HUES6 (cell line): ENCODE data around the gene BCL11A.

ENCODE experiments used
- H3K27ac ChIP-seq: 2 replicates; pipeline ENCODE4 v1.7.0; 2013; ENCODE audit warnings: low read depth, mild to moderate bottlenecking, low read length, inconsistent platforms
- H3K27me3 ChIP-seq: 2 replicates; pipeline ENCODE4 v1.6.1; 2013; ENCODE audit warnings: low read length; ENCODE audit not compliant: control insufficient read depth, insufficient read depth
- H3K36me3 ChIP-seq: 2 replicates; pipeline ENCODE4 v1.6.1; 2013; ENCODE audit warnings: low read length; ENCODE audit not compliant: control insufficient read depth, insufficient read depth
- H3K4me1 ChIP-seq: 2 replicates; pipeline ENCODE4 v1.6.1; 2013; ENCODE audit warnings: low read length; ENCODE audit not compliant: control insufficient read depth, insufficient read depth
- H3K4me3 ChIP-seq: 2 replicates; pipeline ENCODE4 v1.5.1; 2013; ENCODE audit warnings: low read depth, low read length
- H3K9ac ChIP-seq: one replicate; pipeline ENCODE4 v1.6.1; 2013; ENCODE audit warnings: mild to moderate bottlenecking, low read length
- H3K9me3 ChIP-seq: 2 replicates; pipeline ENCODE4 v1.6.1; 2013; ENCODE audit warnings: low read depth, low read length; ENCODE audit not compliant: control insufficient read depth, insufficient read depth

Gene BCL11A

DNA sequence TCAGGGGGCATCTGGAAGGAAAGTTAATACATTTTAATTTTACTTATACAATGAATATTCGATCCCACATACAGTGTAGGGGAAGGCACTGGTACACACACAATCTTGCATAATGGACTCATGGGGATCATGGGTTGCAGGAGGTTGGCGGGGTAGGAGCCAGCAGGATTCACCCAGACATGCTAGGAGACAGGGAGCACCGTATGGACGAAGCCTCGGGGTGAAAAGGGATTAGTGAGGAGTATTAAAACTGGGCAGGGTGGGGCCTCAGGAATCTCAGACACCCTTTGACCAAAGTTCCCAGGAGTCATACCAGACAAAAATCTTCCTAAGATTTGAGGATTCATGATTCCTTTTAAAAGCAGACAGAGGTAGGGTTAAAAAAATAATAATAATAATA is 140.8 kb downstream of the BCL11A start:
- Histone ChIP-seq H3K9ac (no peak overlapping the region), H3K9me3 (peaks cover 9% of the 10 kb centered on the region), H3K36me3 (no peaks in the 10 kb centered on the region), H3K27me3 (peaks cover 5% of the 10 kb centered on the region; the same call in 1 of the 2 replicates), H3K4me3 (no peak overlapping the region), H3K4me1 (peaks cover 65% of the 10 kb centered on the region), H3K27ac (no peak overlapping the region)

DNA sequence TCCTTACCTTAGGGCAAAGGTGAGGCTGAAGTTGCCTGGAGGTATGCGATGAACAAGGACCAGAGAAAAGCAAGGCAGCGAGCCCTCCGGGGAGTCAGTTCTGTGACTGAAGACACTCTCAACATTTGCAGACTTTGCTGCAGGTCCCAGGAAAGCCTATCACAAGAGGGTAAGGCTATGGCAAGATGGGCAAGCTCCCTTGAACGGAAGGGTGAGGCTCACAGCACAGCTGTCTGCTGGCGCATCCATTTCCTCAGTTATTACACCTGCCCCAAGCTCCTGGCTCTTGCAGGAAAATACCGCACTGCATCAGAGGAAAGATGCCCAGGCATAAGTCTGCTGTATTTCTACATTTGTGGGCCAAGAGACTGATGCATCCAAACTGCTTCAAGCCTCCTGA is 141.4 kb downstream of the BCL11A start:
- H3K4me3 ChIP-seq, result no peak overlapping the region
- peaks cover 5% of the 10 kb centered on the region; the same call in 1 of the 2 replicates for H3K27me3 ChIP-seq
- peaks cover 62% of the 10 kb centered on the region for H3K4me1 ChIP-seq
- no peak overlapping the region for H3K27ac ChIP-seq
- peaks cover 9% of the 10 kb centered on the region for H3K9me3 ChIP-seq
- H3K9ac ChIP-seq, result no peak overlapping the region
- H3K36me3 ChIP-seq, result no peaks in the 10 kb centered on the region

DNA sequence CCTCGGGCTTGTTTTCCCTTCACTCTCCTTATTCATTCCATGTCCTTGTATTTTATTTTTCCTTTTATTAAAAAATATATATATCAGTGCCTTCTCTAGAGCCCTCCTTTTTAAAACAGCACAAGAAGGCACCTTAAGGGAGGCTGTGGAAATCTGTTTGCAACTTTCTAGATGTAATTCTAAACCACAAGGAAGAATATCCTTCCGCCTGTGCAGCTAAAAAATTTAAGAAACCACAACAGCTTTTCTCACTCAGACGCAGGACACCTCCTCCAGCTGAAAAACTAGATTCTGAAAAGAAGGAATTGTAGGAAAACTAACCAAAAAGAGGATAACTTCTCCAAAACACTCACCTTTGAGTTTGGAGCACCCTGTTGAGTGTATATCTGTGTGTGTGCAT is 142.2 kb downstream of the BCL11A start:
- Histone ChIP-seq H3K27me3 (peaks cover 5% of the 10 kb centered on the region; the same call in 1 of the 2 replicates), H3K9ac (no peak overlapping the region), H3K27ac (no peak overlapping the region), H3K36me3 (no peaks in the 10 kb centered on the region), H3K4me1 (peaks cover 57% of the 10 kb centered on the region), H3K9me3 (peaks cover 9% of the 10 kb centered on the region), H3K4me3 (no peak overlapping the region)

DNA sequence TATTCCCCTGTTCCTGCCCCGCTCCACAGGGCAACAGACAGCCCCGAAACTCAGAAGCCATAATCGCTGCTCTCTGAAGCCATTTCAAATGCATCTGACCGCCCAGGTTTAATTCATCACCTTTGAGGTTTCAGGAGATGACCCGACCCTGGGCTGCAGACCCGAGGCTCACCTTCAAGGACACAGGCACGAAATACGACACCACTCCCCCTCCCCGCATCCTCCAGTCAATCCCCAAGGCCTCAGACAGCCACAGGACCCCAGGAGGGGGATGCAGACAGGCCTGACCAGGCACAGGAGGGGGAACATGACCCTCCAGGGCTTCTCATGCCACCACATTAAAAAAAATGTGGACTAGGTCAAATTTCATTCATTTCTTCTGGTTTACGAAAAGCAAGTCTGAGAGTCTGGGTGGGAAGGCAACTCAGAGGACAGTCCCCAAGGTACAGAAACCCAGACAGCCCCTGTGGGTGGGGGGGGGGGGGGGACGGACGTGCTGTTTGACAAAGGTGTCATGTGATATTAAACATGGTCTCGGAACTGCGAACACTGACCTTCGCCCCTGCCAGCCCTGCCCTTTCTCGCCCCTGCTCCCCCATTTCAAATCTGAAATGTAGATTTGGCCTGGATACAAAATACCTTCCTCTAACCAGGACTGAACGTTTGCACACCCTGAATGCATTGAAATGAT is 142.9 kb downstream of the BCL11A start:
- no peaks in the 10 kb centered on the region for H3K36me3 ChIP-seq
- H3K27me3 ChIP-seq, result peaks cover 5% of the 10 kb centered on the region; the same call in 1 of the 2 replicates
- peaks cover 9% of the 10 kb centered on the region for H3K9me3 ChIP-seq
- H3K27ac ChIP-seq, result no peak overlapping the region
- no peak overlapping the region for H3K9ac ChIP-seq
- no peak overlapping the region for H3K4me3 ChIP-seq
- H3K4me1 ChIP-seq, result peaks cover 56% of the 10 kb centered on the region

DNA sequence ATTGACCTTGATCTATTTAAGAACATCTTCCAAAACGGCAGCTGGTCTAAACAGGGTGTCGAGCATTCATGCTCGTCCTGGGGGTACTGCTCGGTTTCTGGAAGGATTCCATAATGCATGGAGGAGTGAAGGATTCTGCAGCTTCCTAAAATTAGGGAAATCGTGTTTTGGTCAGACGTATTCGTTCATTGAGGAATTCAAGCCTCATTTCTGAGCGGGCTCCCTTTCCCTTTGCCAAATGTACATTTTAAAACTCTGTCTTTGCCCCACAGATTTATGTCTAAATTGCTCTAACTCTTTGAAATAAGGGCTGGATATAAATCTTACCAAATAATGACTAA is 144.0 kb downstream of the BCL11A start:
- H3K4me1 ChIP-seq, result peaks cover 55% of the 10 kb centered on the region
- H3K9ac ChIP-seq, result no peak overlapping the region
- no peak overlapping the region for H3K4me3 ChIP-seq
- peaks cover 5% of the 10 kb centered on the region; the same call in 1 of the 2 replicates for H3K27me3 ChIP-seq
- peaks cover 3% of the 10 kb centered on the region for H3K9me3 ChIP-seq
- no peaks in the 10 kb centered on the region for H3K36me3 ChIP-seq
- no peak overlapping the region for H3K27ac ChIP-seq

DNA sequence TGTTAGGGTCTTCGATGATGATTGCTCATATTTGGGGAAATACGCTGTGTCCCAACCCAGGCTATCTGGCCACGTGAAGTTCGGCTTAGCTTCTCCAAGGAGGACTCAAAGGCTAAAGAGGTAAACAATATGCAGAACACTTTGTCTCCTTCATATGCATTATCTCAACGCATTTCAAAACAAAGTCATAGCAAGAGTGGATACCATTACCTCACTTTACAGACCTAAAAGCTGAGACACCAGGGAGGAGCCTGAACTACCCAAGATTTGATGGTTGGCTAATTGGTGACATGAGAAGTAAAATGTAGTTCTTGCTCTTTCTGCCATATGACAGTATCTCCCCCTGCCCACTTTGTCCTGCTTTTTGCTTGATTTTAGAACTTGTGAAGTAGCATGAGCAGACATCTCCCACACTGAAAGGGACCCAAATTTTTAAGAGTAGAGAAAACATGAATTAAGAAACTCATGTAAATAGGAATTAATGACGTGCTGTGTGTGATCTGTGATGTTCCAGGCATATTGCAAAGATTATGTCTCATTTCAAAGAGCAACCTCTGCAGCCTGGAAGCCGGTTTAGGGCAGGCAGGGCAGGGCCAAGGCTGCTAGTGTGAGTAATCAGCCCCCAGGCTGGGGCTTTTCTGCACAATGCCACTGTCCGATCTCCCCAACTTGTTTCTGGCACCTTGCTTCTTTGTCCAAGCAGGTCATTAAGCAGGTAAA is 144.5 kb downstream of the BCL11A start:
- H3K27me3 ChIP-seq, result peaks cover 5% of the 10 kb centered on the region; the same call in 1 of the 2 replicates
- H3K27ac ChIP-seq, result no peak overlapping the region
- no peaks in the 10 kb centered on the region for H3K36me3 ChIP-seq
- no peak overlapping the region for H3K4me3 ChIP-seq
- peaks cover 55% of the 10 kb centered on the region for H3K4me1 ChIP-seq
- H3K9me3 ChIP-seq, result no peaks in the 10 kb centered on the region
- H3K9ac ChIP-seq, result no peak overlapping the region

DNA sequence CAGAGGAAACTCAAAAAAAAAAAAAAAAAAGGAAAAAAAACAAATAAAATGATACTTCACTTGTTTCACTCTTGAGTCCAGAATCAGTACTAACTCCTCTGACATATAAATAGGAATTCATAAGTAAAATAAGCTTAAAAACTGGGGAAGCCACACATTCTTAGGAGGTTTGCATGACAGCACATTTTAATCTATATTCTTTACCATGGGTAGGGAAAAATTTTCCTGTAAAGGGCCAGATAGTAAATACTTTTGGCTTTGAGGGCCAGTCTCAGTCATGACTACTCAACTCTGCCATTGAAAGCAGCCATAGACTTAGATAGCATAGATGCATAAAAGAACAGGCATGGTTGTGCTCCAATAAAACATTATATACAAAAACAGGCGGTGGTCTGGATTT is 145.2 kb downstream of the BCL11A start:
- H3K27me3 ChIP-seq, result peaks cover 5% of the 10 kb centered on the region; the same call in 1 of the 2 replicates
- H3K9ac ChIP-seq, result no peak overlapping the region
- H3K27ac ChIP-seq, result no peak overlapping the region
- no peaks in the 10 kb centered on the region for H3K36me3 ChIP-seq
- no peaks in the 10 kb centered on the region for H3K9me3 ChIP-seq
- no peak overlapping the region for H3K4me3 ChIP-seq
- H3K4me1 ChIP-seq, result peaks cover 51% of the 10 kb centered on the region

DNA sequence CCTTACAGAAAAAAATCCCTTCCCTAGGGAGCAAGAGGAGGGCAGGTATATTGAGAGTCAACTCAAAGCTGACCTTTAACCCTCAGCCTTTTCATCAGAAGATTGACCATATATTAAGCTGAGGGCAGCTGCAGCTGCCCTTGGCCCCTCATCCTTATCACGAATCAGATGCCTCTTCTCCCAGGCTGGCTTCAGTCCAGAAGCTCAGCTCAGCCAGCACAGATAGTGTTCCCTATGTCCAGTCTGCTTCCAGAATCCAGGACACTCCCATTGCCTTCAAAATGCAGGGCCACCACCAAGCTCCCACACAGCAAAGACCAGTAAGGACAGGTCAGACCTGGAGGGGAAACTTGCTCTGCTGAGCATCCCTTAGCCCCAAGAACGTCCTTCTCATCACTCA is 146.1 kb downstream of the BCL11A start:
- Histone ChIP-seq H3K9ac (no peak overlapping the region), H3K4me1 (peaks cover 44% of the 10 kb centered on the region), H3K27ac (no peak overlapping the region), H3K9me3 (no peaks in the 10 kb centered on the region), H3K27me3 (peaks cover 5% of the 10 kb centered on the region; the same call in 1 of the 2 replicates), H3K4me3 (no peak overlapping the region), H3K36me3 (no peaks in the 10 kb centered on the region)

DNA sequence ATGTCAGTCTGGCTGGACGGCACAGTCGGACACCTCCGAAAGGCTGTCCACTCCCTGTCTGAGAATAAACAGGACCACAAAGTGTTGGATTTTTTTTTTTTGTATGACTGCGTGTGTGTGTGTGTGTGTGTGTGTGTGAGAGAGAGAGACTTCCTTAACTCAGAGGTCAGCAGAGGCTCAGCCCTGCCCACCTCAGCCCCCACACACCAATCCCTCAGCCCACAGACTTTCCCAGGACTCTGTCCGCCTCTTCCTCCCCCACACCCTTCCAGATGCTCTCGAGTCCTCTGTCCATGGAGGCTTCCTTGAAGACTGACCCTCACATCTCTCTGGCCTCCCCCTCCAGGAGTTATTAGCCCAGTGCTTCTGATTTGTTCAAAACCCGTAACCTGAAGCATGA is 147.3 kb downstream of the BCL11A start:
- H3K9ac ChIP-seq, result no peak overlapping the region
- no peaks in the 10 kb centered on the region for H3K9me3 ChIP-seq
- no peak overlapping the region for H3K4me3 ChIP-seq
- no peaks in the 10 kb centered on the region for H3K36me3 ChIP-seq
- H3K4me1 ChIP-seq, result peaks cover 40% of the 10 kb centered on the region
- peaks cover 5% of the 10 kb centered on the region; the same call in 1 of the 2 replicates for H3K27me3 ChIP-seq
- H3K27ac ChIP-seq, result no peak overlapping the region

DNA sequence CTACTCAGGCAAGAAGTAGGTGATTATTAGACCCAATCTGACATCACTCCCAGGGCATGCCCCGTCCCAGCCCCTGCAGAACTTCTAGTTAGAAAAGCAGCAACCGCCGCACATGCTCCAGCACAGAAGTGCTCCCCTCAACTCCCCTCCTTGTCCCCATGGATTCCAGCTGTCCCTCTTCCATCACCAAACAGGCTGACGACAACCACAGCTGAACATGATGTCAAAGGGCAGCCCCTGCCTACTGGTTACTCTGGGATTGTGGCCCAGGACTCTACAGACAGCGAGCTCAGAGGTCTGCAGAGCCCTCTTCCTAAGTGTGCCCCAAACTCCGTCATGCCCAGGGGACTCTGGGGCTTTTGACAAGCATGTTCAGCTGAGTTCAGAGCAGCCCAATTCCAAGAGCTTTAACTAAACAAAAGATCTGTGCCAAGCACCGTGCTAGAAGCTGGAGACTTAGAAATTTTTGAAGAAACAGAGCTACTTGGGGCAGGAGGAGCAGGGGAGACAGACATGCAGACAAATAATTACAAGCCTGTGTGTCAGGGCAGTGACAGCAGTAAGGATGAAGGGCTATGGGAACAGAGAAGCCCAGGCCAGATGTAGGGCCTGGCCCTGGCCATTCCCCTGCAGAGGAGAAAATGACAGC is 148.1 kb downstream of the BCL11A start:
- Histone ChIP-seq H3K27me3 (peaks cover 5% of the 10 kb centered on the region; the same call in 1 of the 2 replicates), H3K27ac (no peak overlapping the region), H3K9ac (no peak overlapping the region), H3K4me3 (no peak overlapping the region), H3K4me1 (peaks cover 33% of the 10 kb centered on the region), H3K9me3 (no peaks in the 10 kb centered on the region), H3K36me3 (no peaks in the 10 kb centered on the region)
